Embryonic facial prominence (tissue), 1 donor: Measurements from ENCODE around the gene ZCCHC14.

Source experiments
- DNase-seq: peaks from one replicate; pipeline ENCODE4 v3.0.0-alpha.2; 2016; ENCODE audit errors: extremely low spot score

ZCCHC14 gene

DNA sequence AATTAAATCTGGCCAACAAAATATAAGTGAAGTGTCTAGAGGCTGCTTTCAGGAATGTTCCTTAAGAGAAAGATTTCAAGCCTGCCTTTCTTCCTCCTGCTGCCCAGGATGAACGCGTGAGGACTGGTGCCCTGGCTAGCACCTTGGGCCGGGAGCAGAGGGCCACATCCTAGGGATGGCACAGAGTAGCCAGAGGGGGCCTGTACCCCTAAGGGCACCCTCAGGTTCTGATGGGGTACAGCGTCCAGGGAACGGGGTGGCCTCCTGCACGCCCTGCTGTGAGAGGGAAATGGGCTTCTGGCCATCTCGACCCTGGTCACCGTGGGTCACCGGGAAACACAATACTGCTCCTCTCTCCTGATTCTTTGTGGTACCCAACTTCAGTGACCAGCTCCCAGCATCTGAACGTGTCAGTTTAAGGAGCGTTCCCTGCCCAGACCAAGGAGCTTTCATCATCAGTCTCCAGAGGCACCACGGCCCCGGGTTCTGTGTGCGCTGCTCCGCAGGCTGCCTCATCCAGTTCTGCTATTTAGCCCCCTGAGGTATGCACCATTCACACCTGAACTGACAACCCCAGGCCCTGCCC lies 60.4 kb downstream of the ZCCHC14 start:
- DNase-seq = no peak

DNA sequence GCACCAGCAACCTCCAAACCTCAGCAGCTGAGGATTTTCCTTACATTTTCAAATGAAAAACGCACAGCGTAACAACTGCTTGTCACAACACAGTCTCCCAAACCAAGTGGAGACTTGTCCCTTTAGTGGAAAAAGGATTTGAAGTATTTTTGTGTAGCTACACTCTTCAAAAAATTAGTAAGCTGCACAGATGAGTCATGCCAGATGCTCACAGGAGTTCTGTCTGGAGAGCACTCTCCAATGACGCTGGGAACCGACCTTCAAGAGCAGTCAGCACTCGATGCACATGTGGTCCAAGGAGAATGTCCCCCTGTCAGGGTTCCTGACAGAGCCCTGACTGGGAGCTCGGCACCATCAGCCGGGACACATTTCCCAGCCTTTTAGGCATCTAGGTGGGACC lies 60.9 kb downstream of the ZCCHC14 start:
- DNase-seq = no peak

DNA sequence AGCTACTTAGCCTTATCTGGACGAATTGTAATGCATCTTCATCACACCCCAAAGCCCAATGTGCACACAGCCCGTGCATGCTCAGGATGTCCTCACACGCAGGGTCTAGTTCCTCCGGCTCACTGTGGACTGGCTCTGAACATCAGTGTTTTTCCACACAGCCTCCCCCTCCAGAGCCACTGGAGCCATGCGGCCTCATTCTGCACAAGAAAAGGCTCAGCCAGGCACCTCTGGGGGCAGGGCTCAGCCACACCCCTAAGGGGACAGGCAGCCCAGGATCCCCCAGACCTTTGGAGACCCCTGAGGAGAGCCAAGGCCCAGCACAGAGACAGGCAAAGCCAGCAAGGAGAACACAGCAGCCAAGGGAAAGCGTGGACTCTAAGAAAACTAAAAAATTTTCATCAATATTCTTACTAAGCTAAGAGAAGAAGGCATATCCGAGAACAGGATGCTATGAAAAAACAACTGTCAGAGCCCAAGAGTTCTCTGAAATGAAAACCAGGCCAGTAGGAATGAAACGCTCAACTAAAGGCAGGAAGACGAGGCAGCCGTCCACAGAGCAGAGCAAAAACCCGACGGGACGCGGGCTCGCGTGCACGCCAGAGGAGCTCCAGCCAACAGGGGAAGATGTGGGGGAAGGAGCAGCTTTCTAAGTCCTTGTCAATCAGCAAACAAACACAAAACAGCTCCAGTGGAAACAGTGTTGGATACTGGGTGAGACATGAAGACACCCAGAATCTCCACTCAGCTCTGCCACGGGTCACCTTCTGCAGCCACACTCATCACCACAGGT lies 66.2 kb downstream of the ZCCHC14 start:
- DNase-seq = no peak

DNA sequence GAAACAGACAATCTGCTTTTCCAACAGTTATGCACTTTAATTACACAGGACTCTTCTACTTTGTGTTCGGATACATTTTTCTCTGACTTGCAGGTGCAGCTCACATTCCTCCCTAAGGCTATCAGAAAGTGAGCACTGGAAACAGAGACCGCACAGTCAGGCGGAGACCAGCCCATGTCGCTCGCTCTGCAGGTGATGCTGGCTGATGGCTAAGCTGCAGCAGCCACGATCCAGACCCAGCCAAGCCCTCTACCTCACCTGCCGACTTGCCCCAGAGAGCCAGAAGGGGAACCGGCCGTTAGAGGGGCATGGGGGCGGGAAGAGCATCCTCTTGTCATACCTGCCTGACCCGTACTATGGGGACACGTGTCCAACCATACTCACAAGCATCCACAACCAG lies 66.9 kb downstream of the ZCCHC14 start:
- DNase-seq = no peak

DNA sequence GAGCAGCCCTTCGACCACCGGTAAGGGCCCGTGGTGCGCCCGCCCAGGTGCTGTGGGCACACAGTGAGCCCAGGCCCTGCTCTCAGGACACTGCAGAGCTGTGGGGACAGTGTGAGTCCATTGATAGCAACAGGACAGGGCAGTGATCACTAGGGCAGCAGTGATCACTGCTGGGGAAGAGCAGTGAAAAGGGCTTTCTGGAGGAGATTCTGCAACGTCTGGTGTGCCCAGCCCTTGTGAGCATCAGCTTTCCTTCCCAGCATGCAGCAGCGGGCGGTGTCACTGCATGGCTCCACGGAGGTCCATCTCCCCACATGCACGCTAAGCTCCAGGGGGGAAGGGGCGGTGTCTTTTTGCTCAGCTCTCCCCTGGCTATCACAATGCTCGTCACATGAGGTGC lies 68.6 kb downstream of the ZCCHC14 start:
- DNase-seq = no peak

DNA sequence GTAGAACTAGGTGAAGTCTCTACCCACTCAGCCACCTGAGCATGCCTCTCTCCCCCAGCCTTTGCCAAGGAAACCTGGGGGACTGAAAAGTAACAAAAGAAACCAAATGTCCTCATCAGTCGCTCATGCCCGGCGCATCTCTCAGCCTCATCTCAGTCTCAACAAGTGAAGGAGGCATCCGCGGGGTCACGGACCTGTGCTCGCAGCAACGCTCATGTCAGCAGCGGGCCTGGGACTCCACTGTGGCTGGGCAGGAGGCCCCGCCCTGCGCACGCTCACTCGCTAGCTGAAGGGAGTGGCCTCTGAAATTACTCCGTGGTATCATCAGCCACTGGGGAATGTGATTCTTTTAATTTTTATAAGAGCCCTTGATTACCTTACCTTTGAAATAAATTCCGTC lies 69.4 kb downstream of the ZCCHC14 start:
- DNase-seq = no peak

DNA sequence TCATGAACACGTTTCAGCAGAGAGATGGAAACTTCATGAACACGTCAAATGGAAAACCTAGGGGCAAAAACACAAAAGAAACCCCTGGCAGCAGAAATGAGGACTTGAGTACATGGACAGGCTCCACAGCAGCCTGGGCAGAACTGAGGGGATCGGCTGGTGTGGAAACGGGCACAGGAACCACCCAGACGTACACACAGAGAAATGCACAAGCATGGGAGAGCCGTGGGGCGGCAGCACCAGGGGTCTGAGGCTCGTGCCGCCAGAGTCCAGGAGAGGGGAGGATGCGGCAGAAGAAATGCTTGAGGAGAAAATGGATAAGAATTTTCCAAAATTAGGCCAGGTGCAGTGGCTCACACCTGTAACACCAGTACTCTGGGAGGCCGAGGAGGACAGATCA lies 70.7 kb downstream of the ZCCHC14 start:
- DNase-seq = no peak

DNA sequence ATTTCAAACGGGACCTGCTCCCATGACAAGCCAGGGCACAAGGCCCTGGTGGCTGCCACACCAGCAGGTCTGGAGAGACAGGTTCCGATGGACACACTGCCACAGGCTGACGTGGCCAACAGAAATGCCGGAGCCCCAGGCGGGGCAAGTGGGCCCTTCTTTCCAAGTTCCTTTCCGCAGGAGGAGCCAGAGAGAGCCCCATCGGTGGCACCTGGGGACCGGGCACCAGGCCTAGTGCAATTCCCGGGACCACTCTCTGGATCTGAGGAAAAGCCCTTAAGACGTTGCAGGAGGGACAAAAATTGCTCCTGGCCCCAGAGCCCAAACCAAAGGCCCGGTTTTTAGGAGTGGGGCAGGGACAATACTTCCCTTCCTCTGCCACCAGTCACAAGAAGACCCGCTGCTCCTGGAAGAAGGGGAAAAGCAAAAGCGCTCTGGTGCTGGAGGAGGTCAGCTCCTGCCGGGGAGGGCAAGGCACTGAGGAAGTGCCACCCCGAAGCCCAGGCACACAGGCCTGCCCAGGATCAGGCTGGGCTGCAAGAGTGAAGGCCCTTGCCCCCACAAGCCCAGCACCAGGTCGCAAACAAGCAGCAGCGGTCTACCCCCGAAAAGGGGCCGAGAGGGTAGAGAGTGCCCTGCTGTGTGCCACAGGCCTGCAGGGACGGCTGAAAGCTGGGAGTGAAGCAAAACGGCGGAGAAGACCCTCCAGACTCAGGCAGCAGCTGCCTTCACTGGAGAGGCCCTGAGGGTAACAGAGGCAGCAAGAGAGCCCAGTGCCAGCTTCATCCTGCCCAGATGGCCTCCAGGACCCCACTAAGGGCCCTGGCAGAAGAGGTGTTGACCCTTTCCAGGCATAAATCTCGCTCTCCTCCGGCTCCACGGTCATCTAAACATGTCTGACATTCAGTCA lies 71.6 kb downstream of the ZCCHC14 start:
- DNase-seq = no peak

DNA sequence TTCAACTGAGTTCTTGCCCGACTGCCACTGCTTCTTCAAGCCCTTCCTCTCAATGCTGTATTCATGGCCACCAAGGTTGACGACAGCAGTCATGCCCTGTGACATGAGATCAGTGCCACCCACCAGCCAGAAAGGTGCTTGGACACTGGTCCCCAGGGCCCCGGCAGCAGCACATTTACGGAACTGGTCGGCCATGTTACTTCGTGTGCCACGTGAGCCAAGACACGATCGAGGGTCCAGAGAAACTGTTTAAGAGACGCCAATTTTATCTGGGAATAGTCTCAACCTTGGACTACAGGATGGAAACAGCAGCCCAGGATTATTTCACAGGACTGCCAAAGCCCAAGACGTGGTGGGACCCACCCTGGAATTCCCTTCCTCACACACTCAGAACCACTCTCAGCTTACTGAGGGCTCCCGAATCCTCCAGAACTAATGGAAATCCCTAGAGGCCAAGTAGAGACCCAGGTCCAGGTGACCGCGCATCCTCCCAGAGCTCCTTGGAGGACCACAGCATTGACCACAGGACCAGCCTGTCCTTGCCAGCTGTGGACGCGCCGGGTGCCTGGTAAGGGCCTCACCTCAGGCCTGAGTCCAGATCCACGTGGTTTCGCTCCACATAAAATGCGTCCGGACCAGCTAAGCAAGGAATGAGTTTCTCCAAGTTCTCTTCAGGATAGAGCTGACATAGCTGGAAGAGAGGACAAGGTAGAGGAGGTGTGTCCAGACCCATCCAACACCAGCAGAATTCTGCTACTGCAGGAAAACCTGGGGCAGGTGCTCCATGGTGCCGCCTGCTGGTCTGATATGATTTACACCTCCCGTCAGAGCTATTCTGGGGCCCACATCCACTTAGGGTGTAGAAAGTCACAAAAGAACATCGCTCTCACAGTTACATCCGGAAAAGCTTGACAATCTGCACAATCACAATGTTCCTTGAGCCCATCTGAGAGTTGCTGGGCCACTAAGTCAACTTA lies 72.5 kb downstream of the ZCCHC14 start:
- no peak for DNase-seq

DNA sequence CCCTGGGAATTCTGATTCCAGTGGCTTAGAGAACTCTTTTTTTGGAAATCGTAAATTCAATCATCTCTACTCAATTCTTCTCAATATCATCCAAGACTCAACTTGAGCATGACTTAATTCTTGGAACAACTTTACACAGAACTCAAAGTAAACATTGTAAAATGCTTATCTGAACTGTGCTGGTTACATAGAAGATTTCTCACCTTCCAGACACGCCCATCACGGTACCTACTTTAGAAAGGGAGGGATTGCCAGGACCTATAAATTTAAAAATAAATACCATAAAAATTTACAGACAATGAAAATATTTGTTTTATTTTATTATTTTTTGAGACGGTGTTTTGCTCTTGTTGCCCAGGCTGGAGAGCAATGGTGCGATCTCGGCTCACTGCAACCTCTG lies 74.2 kb downstream of the ZCCHC14 start:
- DNase-seq = no peak

DNA sequence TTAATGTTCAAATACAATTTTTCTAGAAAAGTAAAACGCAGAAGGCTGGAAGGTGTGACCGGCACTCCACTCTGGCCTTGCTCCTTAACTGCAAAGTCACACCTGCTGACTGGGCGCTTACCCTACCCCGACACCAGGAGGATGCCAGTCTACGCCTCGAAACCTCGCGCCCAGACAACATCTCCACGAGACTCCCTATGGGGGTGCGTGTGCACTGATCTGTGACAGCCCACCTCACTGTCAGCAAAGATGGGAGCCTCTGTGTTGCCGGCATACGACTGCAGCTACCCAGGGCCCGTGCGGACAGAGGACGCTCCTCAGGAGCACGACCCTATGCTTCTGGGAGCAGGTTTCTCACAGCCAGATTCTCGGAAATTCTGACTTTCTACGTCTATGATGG lies 74.6 kb downstream of the ZCCHC14 start:
- no peak for DNase-seq

DNA sequence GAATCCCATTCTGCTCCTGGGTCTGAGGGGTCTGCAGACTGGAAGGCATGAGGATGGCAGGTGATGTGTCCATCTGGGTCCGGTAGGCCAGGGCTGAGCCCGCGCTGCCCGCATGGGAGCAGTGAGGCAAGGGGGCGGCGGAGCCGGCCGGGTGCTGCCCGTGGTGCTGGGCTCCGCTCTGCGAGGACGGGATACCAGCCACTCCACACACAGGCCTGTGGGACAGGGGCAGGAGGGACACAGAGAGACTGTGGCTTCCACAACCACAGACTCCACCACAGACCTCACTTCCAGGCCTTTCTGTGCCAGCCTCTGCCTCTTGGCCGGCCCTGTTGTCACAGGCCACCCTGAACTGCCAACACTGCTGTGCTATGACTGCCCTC lies 75.3 kb downstream of the ZCCHC14 start:
- DNase-seq = no peak

DNA sequence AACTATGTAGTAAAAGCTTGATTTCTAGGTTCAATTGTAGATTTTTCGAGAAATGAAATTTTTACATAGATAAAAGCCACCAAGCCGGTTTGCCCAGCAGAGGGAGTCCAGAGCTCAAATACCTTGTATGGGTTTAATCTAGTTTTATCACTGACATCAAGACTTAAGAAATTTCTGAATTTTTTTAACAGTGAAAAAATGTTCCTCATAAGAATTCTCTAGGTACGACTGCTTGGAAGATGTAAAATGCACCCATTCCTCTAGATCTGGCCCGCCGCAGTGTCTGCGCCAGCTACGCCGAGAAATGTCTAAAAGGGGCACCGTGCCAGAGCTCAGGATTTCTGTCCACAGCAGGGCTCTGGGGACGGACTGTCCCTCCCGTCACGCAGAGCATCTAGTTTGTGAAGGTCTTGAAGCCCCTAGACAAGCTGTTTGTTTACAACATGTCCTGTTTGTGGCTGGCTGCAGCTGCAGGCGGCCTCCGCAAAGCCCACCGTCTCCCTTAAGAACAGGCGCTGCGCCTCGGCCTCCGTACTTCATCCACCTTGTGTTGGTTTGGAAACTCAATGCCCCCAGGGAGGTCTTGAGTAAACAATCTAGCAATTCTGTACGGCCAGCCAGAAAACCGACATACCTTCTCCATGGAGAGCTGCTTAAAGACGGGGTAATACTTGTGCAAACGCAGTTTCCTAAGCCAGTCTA lies 75.8 kb downstream of the ZCCHC14 start:
- peak; percentile 54 for DNase-seq

DNA sequence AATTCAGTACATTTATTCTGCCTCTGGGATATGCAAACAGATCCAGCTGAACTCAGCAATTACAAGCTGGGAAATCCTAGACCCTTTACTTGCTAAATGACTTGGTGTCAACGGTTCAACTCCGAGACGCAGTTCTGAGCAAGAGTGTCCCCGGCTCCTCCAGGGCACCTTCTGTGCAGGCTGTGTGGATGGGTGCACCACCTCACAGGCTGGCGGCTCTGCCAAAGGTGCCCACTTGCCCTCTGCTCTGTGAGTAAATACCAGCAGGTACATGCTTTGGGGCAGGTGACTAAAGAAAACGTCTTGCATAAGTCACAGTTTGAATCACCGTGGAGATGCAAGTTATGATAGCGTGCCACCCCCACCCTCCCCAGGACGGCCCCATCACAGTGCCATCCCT lies 77.4 kb downstream of the ZCCHC14 start:
- DNase-seq = no peak

DNA sequence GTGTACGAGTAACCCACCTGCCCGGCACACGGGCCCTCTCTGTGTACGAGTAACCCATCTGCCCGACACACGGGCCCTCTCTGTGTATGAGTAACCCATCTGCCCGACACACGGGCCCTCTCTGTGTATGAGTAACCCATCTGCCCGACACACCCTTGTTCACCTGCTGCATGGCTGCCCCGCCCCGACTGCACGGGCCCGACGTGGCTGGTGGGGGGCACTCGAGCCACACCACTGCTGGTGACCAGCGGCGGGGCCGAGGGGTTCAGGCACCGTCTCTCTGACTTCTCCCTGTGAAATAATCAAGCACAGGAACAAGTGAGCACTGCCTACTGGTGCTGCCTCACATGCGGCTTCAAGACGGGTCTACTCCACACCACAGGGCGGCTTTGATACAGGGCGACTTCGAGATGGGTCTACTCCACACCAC lies 78.6 kb downstream of the ZCCHC14 start:
- DNase-seq = no peak

DNA sequence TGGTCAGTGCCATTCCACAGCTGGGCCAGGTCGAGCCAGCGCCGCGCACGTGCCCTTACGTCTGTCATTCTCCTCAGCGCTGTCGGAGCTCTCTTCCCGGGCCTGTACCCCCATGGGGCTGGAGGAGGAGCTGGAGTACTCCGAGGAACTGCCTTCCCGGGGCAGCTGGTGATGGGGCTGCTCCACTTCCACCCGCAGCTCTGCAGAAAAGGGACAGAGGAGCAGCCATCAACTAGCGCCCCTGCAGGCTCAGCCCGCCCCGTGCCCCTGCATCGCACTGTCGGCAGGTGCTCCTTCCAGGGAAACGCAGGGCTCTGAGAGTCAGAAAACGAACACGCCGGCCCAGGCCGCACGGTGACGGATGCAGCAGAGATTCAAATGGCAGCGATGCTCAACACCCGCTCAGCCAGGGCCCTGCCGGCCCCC lies 79.8 kb downstream of the ZCCHC14 start:
- no peak for DNase-seq

DNA sequence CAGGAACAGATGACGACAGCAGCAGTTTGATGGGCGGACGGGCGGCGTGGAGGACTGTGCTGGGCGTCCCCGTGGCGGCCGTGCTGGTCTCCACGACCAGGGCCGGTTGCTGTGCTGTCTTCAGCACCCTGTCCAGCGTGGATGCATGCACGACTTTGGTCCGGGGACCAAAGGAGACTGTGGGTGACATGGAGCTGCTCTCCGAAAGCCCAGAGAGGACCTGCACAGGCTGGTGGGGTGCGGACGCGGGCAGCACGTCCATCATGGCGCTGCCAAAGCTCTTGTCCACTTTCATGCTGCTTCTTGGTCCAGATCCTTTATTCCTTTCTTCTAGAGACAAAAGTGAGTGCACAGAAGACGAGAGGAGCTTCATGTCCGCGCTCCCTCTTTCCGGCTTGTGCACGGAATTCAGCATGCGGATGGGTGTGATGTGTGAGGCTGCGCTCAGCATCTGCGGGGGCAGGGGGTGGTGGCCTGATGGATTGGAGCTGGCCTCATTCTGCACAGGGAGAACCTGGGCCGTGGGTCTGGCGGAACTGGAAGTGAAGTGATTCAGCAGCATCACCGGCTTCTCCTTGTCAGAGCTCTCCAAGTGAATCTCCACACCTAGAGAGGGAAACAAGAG lies 80.3 kb downstream of the ZCCHC14 start:
- DNase-seq = no peak

DNA sequence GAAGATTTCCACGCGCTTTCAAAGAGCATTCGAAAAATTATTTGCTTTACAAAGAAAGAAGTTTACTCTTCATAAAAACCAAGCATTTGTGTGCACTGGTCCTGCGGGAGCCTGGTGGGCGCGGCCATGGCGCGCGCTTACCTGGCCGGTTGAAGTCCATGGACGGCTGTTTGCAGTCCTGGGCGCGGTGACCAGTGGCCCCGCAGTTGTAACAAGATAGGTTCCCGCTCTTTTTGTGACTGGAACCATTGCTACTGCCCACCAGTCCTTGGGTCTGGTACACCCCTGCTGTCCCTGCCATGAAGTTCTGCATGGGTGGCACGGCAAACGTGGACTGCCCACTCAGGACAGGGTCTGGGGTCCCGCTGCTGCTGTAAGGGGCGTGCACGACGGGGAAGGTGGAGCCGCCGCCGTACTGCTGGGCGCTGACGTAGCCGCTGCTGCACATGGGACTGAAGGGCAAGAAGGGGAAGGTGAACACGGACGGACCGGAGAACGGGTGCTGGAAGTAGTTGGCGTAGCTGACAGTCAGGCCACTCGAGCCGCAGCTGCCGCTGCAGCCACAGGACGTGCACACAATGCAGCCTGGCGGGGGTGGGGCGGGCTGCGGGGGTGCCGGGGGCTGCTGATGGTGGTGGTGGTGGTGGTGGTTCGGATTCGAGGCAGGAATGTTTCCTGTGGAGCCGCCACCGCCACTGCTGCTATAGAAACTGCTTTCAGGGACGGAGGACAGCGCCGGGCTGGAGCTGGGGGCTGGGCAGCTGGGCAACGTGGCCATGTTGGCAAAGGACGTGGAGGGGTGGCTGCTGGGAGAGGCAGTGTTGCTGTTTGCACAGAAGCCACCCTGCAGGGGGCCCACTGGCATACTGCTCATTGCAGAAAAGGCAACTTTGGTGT lies 81.2 kb downstream of the ZCCHC14 start:
- DNase-seq = no peak

DNA sequence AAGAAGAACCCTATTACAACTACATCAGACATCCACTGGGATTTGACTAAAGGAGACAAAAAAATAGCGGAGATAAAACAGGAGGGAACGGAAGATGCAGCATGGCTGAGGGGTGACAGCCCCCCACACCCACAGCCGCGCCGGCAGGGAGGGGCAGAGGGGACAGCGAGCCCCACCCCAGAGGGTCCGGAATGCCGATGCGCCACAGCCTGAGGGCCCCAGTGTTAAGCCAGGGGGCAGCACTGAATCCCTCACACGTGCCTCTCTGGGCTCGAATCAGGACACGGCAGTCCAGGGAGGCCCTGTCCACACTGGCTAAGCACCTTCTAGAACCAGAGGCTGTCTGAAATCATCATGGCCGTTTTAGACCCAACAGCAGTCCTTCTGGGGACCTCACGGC lies 81.9 kb downstream of the ZCCHC14 start:
- no peak for DNase-seq
